Ishikawa (cell line): ENCODE measurements around the gene RBFOX1.

Source experiments
- CEBPB ChIP-seq: IDR thresholded peaks from 2 replicates; pipeline ENCODE4 v1.6.1; 2012
- CREB1 ChIP-seq: IDR thresholded peaks from 2 replicates; pipeline ENCODE4 v1.6.1; 2012; ENCODE audit warnings: low read depth
- EGR1 ChIP-seq: IDR thresholded peaks from 2 replicates; pipeline ENCODE4 v1.6.1; 2012
- EP300 ChIP-seq: IDR thresholded peaks from 2 replicates; pipeline ENCODE4 v1.6.1; 2012; ENCODE audit warnings: borderline replicate concordance
- FOXM1 ChIP-seq: IDR thresholded peaks from 2 replicates; pipeline ENCODE4 v1.6.1; 2012; ENCODE audit warnings: low read depth, borderline replicate concordance
- MAX ChIP-seq: IDR thresholded peaks from 2 replicates; pipeline ENCODE4 v1.6.1; 2012
- NFIC ChIP-seq: IDR thresholded peaks from 2 replicates; pipeline ENCODE4 v1.6.1; 2012
- RAD21 ChIP-seq: IDR thresholded peaks from 2 replicates; pipeline ENCODE4 v1.6.1; 2012; ENCODE audit warnings: low read depth
- REST ChIP-seq: IDR thresholded peaks from 2 replicates; pipeline ENCODE4 v1.6.1; 2012; ENCODE audit warnings: low read depth, mild to moderate bottlenecking
- TAF1 ChIP-seq: IDR thresholded peaks from 2 replicates; pipeline ENCODE4 v1.6.1; 2012; ENCODE audit warnings: low read depth, mild to moderate bottlenecking
- TCF12 ChIP-seq: IDR thresholded peaks from 2 replicates; pipeline ENCODE4 v1.6.1; 2012; ENCODE audit warnings: low read depth
- TEAD4 ChIP-seq: IDR thresholded peaks from 2 replicates; pipeline ENCODE4 v1.6.1; 2012
- USF1 ChIP-seq: IDR thresholded peaks from 2 replicates; pipeline ENCODE4 v1.6.1; 2012
- YY1 ChIP-seq: IDR thresholded peaks from 2 replicates; pipeline ENCODE4 v1.6.1; 2012; ENCODE audit warnings: low read depth
- ZBTB7A ChIP-seq: IDR thresholded peaks from 2 replicates; pipeline ENCODE4 v1.6.1; 2012; ENCODE audit warnings: low read depth

RBFOX1 gene

GRCh38 chr16:7493133-7493532 lies 160.5 kb downstream of the RBFOX1 start:
- TF ChIP-seq TAF1 (no peak), TCF12 (no peak), CEBPB (no peak), REST (no peak), YY1 (no peak), RAD21 (no peak), MAX (no peak), EP300 (no peak), USF1 (no peak), FOXM1 (no peak)

- TF ChIP-seq YY1 (no peak), REST (no peak), USF1 (no peak), ZBTB7A (no peak), MAX (no peak), CREB1 (no peak), TEAD4 (no peak), FOXM1 (no peak), EGR1 (no peak), RAD21 (no peak), TAF1 (no peak)
Measured at GRCh38 chr16:7497691-7498090, 165.0 kb downstream of the RBFOX1 start.

- no peak for TF ChIP-seq MAX
- TF ChIP-seq TCF12, result no peak
- TF ChIP-seq USF1, result no peak
- TF ChIP-seq EGR1, result no peak
- TF ChIP-seq FOXM1, result no peak
- TF ChIP-seq TEAD4, result no peak
- TF ChIP-seq CREB1, result no peak
- no peak for TF ChIP-seq EP300
- no peak for TF ChIP-seq TAF1
- TF ChIP-seq NFIC, result no peak
- no peak for TF ChIP-seq RAD21
Measured at GRCh38 chr16:7501868-7502267, 169.2 kb downstream of the RBFOX1 start.

- TF ChIP-seq EP300 (no peak), REST (no peak), FOXM1 (no peak), RAD21 (no peak), ZBTB7A (no peak), TEAD4 (no peak), NFIC (no peak), YY1 (no peak), TCF12 (no peak), CEBPB (no peak), USF1 (no peak), CREB1 (no peak), TAF1 (no peak), EGR1 (no peak), MAX (no peak)
Measured at GRCh38 chr16:7503666-7504065, 171.0 kb downstream of the RBFOX1 start.
